Measurements from ENCODE around the gene NABP2.
"Not testable (repeated sequence)": the region's sequence is repeated elsewhere in the genome, so short reads cannot be mapped to it uniquely, and the experiment has no call there.

The NABP2 gene

DNA sequence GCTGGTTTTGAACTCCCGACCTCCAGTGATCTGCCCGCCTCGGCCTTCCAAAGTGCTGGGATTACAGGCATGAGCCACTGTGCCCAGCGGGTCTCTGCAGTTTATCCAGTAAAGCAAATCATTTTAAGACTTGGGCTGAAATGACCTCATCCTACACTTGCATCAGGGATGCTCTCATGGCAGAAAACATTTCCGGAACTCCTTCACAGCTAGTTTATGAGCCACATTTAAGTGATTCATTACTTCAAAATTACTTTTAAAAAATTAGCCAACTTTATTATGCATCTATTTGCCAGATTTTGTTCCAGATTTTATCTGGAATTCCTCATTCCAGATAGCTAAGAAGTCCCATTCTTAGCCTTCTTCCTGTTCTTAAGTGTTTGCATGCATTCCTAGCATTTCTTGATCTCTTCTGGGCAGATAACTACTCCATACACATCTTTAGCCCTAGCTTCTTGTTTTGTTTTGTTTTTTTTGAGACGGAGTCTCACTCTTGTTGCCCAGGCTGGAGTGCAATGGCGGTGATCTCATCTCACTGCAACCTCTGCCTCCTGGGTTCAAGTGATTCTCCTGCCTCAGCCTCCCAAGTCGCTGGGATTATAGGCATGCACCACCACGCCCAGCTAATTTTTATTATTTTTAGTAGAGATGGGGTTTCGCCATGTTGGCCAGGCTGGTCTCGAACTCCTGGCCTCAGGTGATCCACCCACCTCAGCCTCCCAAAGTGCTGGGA lies 27.2 kb upstream of the NABP2 start:
- peak overlapping the region; percentile 15 for H3K56ac ChIP-seq (ENCODE audit: low read length)
- not testable (repeated sequence) for H4K8ac ChIP-seq (ENCODE audit: low read depth, low read length); H3K4me3 ChIP-seq (ENCODE audit: low read length); H2BK15ac ChIP-seq (replicated peaks; ENCODE audit: low read depth); H3K79me1 ChIP-seq (ENCODE audit: low read length); H4K5ac ChIP-seq (ENCODE audit: low read length); H3K23ac ChIP-seq (ENCODE audit: low read length); H2BK5ac ChIP-seq (ENCODE audit: low read length); H3K4me2 ChIP-seq (ENCODE audit: low read length); H3K4ac ChIP-seq (ENCODE audit: low read depth, low read length); H3K27ac ChIP-seq (ENCODE audit: low read depth, low read length); H3K18ac ChIP-seq (ENCODE audit: low read length); H3K36me3 ChIP-seq (ENCODE audit: control insufficient read depth, insufficient read depth, low read length); H2AK5ac ChIP-seq (ENCODE audit: low read length); H2BK120ac ChIP-seq (ENCODE audit: low read depth, low read length); H3K9ac ChIP-seq (ENCODE audit: low read length); H3K4me1 ChIP-seq (ENCODE audit: control insufficient read depth, low read depth, low read length); H3K79me2 ChIP-seq (ENCODE audit: control insufficient read depth, insufficient read depth, low read length); H3K27me3 ChIP-seq (ENCODE audit: insufficient read depth, low read length, poor library complexity)
- DNase-seq = peak; percentile 88
- WGBS (ENCODE audit: extremely low coverage, insufficient coverage, low lambda C conversion rate) = no CpG with 5 or more reads among the region's 11 CpGs

DNA sequence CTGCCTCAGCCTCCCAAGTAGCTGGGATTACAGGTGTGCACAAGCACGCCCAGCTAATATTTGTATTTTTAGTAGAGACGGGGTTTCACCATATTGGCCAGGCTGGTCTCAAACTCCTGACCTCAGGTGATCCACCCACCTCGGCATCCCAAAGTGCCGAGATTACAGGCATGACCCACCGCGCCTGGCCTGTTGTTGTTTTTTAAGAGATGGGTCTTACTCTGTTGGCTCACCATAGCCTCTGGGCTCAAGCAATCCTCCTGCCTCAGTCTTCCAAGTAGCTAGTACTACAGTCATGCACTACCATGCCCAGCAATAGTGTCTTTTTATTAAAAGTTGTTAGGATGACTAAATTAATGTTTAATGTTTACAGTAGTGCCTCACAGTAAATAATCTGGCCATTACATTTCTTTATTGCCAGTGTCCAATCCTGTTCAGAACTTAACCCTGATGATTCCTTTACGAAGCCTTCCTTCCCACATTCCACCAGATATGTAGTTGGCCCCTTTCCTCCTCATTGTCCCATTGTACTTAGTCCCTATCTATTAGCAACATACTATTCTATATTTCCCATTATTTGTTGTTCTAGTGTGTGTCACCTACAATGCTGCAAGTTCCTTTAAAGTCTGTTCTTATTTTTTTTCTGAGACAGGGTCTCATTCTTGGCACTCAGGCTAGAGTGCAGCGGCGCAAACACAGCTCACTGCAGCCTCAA lies 26.1 kb upstream of the NABP2 start:
- no peak overlapping the region for H3K4ac ChIP-seq (ENCODE audit: low read depth, low read length)
- no peaks in the 10 kb centered on the region for H3K36me3 ChIP-seq (ENCODE audit: control insufficient read depth, insufficient read depth, low read length)
- H2BK15ac ChIP-seq (replicated peaks; ENCODE audit: low read depth) = no peak overlapping the region
- no peaks in the 10 kb centered on the region for H3K4me1 ChIP-seq (ENCODE audit: control insufficient read depth, low read depth, low read length)
- H3K9ac ChIP-seq (ENCODE audit: low read length) = no peak overlapping the region
- H2AK5ac ChIP-seq (ENCODE audit: low read length) = no peak overlapping the region
- WGBS (ENCODE audit: extremely low coverage, insufficient coverage, low lambda C conversion rate) = no CpG with 5 or more reads among the region's 9 CpGs
- no peak overlapping the region for H3K23ac ChIP-seq (ENCODE audit: low read length)
- H3K27ac ChIP-seq (ENCODE audit: low read depth, low read length) = no peak overlapping the region
- H3K4me2 ChIP-seq (ENCODE audit: low read length) = no peak overlapping the region
- H3K4me3 ChIP-seq (ENCODE audit: low read length) = no peak overlapping the region
- H2BK120ac ChIP-seq (ENCODE audit: low read depth, low read length) = no peak overlapping the region
- no peak overlapping the region for H4K5ac ChIP-seq (ENCODE audit: low read length)
- no peak overlapping the region for H3K18ac ChIP-seq (ENCODE audit: low read length)
- DNase-seq = no peak
- peak overlapping the region; percentile 22 for H3K56ac ChIP-seq (ENCODE audit: low read length)
- no peak overlapping the region for H4K8ac ChIP-seq (ENCODE audit: low read depth, low read length)
- no peaks in the 10 kb centered on the region for H3K79me1 ChIP-seq (ENCODE audit: low read length)
- no peak overlapping the region for H2BK5ac ChIP-seq (ENCODE audit: low read length)
- no peaks in the 10 kb centered on the region for H3K79me2 ChIP-seq (ENCODE audit: control insufficient read depth, insufficient read depth, low read length)
- H3K27me3 ChIP-seq (ENCODE audit: insufficient read depth, low read length, poor library complexity) = no peaks in the 10 kb centered on the region

DNA sequence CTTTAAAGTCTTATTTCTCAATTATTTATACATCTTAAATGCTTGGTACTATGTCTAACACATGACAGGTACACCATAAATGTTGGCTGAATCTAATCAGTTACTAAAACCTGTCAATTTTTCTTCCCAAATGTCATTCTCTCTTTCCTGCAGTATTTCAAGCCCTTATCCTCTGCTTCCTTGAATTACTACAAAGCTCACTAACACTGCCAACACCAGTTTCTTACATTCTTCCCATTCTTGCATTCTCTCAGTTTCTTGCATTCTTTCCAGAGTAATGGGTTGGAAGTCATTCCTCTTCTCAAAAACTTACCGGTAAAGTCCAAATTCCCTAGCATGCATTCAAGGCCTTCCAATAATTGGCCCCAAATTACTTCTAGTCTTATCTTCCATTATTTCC lies 25.3 kb upstream of the NABP2 start:
- no peak overlapping the region for H4K8ac ChIP-seq (ENCODE audit: low read depth, low read length)
- H3K36me3 ChIP-seq (ENCODE audit: control insufficient read depth, insufficient read depth, low read length) = no peaks in the 10 kb centered on the region
- no peaks in the 10 kb centered on the region for H3K27me3 ChIP-seq (ENCODE audit: insufficient read depth, low read length, poor library complexity)
- H3K4ac ChIP-seq (ENCODE audit: low read depth, low read length) = no peak overlapping the region
- no peak overlapping the region for H3K9ac ChIP-seq (ENCODE audit: low read length)
- H2BK5ac ChIP-seq (ENCODE audit: low read length) = no peak overlapping the region
- H3K4me3 ChIP-seq (ENCODE audit: low read length) = no peak overlapping the region
- H2BK15ac ChIP-seq (replicated peaks; ENCODE audit: low read depth) = no peak overlapping the region
- no peak overlapping the region for H3K18ac ChIP-seq (ENCODE audit: low read length)
- H3K79me2 ChIP-seq (ENCODE audit: control insufficient read depth, insufficient read depth, low read length) = no peaks in the 10 kb centered on the region
- peak; percentile 89 for DNase-seq
- H2AK5ac ChIP-seq (ENCODE audit: low read length) = no peak overlapping the region
- H3K27ac ChIP-seq (ENCODE audit: low read depth, low read length) = no peak overlapping the region
- no peak overlapping the region for H3K4me2 ChIP-seq (ENCODE audit: low read length)
- H3K23ac ChIP-seq (ENCODE audit: low read length) = no peak overlapping the region
- H3K4me1 ChIP-seq (ENCODE audit: control insufficient read depth, low read depth, low read length) = no peaks in the 10 kb centered on the region
- H3K56ac ChIP-seq (ENCODE audit: low read length) = no peak overlapping the region
- H4K5ac ChIP-seq (ENCODE audit: low read length) = no peak overlapping the region
- H2BK120ac ChIP-seq (ENCODE audit: low read depth, low read length) = no peak overlapping the region
- H3K79me1 ChIP-seq (ENCODE audit: low read length) = no peaks in the 10 kb centered on the region
- WGBS (ENCODE audit: extremely low coverage, insufficient coverage, low lambda C conversion rate) = no CpG with 5 or more reads among the region's 1 CpG

DNA sequence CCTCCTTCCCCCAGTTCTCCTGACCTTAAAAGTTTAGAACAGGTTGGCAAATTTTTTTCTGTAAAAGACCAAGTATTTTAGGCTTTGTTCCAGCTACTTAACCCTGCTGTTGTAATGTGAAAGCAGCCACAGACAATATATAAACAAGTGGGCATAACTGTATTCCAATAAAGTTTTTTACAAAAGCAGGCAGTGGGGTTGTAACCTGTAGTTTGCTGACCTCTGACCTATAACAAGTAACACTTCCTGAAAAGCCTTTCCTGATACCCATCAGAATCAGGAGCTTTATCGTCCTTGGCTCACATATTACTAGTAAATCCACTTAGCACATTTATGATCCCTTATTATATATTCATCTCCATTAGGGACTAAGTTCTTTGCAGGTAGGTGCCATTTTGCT lies 21.8 kb upstream of the NABP2 start:
- H3K27me3 ChIP-seq (ENCODE audit: insufficient read depth, low read length, poor library complexity) = no peaks in the 10 kb centered on the region
- H3K4me1 ChIP-seq (ENCODE audit: control insufficient read depth, low read depth, low read length) = no peaks in the 10 kb centered on the region
- H4K5ac ChIP-seq (ENCODE audit: low read length) = no peak overlapping the region
- no peak overlapping the region for H3K27ac ChIP-seq (ENCODE audit: low read depth, low read length)
- no peak overlapping the region for H3K4me2 ChIP-seq (ENCODE audit: low read length)
- H3K36me3 ChIP-seq (ENCODE audit: control insufficient read depth, insufficient read depth, low read length) = peaks cover 11% of the 10 kb centered on the region
- H3K79me2 ChIP-seq (ENCODE audit: control insufficient read depth, insufficient read depth, low read length) = no peaks in the 10 kb centered on the region
- no peak overlapping the region for H2BK5ac ChIP-seq (ENCODE audit: low read length)
- H3K4me3 ChIP-seq (ENCODE audit: low read length) = no peak overlapping the region
- no peak overlapping the region for H3K56ac ChIP-seq (ENCODE audit: low read length)
- H3K23ac ChIP-seq (ENCODE audit: low read length) = no peak overlapping the region
- H3K79me1 ChIP-seq (ENCODE audit: low read length) = no peaks in the 10 kb centered on the region
- no peak overlapping the region for H2BK15ac ChIP-seq (replicated peaks; ENCODE audit: low read depth)
- DNase-seq = no peak
- H3K18ac ChIP-seq (ENCODE audit: low read length) = no peak overlapping the region
- no peak overlapping the region for H3K9ac ChIP-seq (ENCODE audit: low read length)
- H2AK5ac ChIP-seq (ENCODE audit: low read length) = no peak overlapping the region
- no peak overlapping the region for H4K8ac ChIP-seq (ENCODE audit: low read depth, low read length)
- WGBS (ENCODE audit: extremely low coverage, insufficient coverage, low lambda C conversion rate) = no CpG with 5 or more reads among the region's 1 CpG
- no peak overlapping the region for H3K4ac ChIP-seq (ENCODE audit: low read depth, low read length)
- H2BK120ac ChIP-seq (ENCODE audit: low read depth, low read length) = no peak overlapping the region

DNA sequence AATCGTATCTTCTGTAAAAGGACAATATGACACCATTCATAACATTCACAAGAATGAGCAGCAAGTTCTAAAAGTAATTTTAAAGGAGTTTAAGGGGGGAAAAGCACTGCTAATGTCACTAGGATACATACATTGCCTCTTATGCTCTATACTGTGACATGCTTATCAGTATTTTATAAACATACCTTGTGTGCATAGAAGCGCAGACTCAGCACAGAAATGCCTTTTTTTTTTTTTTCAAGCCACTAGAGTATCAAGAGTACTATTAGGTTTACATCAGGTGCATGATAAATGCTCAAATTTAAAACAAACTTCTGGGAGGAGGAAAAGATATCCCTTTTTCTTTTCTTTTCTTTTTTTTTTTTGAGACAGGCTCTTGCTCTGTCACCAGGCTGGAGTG lies 21.3 kb upstream of the NABP2 start:
- Histone ChIP-seq H3K27ac (ENCODE audit: low read depth, low read length) (no peak overlapping the region), H4K5ac (ENCODE audit: low read length) (no peak overlapping the region), H2BK5ac (ENCODE audit: low read length) (no peak overlapping the region), H3K56ac (ENCODE audit: low read length) (no peak overlapping the region), H2BK15ac (replicated peaks; ENCODE audit: low read depth) (no peak overlapping the region), H3K79me1 (ENCODE audit: low read length) (no peaks in the 10 kb centered on the region), H3K9ac (ENCODE audit: low read length) (no peak overlapping the region), H3K4me1 (ENCODE audit: control insufficient read depth, low read depth, low read length) (no peaks in the 10 kb centered on the region), H2AK5ac (ENCODE audit: low read length) (no peak overlapping the region), H3K27me3 (ENCODE audit: insufficient read depth, low read length, poor library complexity) (no peaks in the 10 kb centered on the region), H3K23ac (ENCODE audit: low read length) (no peak overlapping the region), H3K4me2 (ENCODE audit: low read length) (no peak overlapping the region), H3K18ac (ENCODE audit: low read length) (no peak overlapping the region), H3K4me3 (ENCODE audit: low read length) (no peak overlapping the region), H3K4ac (ENCODE audit: low read depth, low read length) (no peak overlapping the region), H3K36me3 (ENCODE audit: control insufficient read depth, insufficient read depth, low read length) (peaks cover 13% of the 10 kb centered on the region), H2BK120ac (ENCODE audit: low read depth, low read length) (no peak overlapping the region), H4K8ac (ENCODE audit: low read depth, low read length) (no peak overlapping the region), H3K79me2 (ENCODE audit: control insufficient read depth, insufficient read depth, low read length) (no peaks in the 10 kb centered on the region)
- DNase-seq = no peak
- WGBS (ENCODE audit: extremely low coverage, insufficient coverage, low lambda C conversion rate) = no CpG with 5 or more reads among the region's 2 CpGs

DNA sequence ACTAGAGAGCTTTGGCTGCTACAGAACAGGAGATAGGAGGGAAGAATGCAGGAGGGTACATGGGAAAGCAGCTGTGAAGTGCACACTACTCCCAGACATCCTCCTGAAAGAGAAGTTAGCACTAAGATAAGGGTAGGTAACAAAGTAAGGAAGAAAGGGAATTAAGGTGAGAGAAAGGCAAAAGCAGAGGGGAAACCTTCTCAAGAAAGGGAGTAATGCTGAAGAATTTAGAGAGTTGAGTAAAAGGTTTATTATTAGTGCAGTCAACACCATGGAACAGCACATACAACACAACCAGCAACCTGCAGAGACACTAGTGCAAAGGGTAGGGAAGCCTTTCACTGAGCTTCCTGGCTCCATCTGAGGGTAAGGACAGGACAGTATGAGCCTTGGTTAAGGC lies 19.9 kb upstream of the NABP2 start:
- Histone ChIP-seq H3K79me1 (ENCODE audit: low read length) (no peaks in the 10 kb centered on the region), H3K4me1 (ENCODE audit: control insufficient read depth, low read depth, low read length) (no peaks in the 10 kb centered on the region), H2BK5ac (ENCODE audit: low read length) (no peak overlapping the region), H2BK120ac (ENCODE audit: low read depth, low read length) (no peak overlapping the region), H3K4me2 (ENCODE audit: low read length) (no peak overlapping the region), H3K36me3 (ENCODE audit: control insufficient read depth, insufficient read depth, low read length) (peaks cover 16% of the 10 kb centered on the region), H3K4me3 (ENCODE audit: low read length) (no peak overlapping the region), H4K5ac (ENCODE audit: low read length) (no peak overlapping the region), H3K9ac (ENCODE audit: low read length) (no peak overlapping the region), H3K79me2 (ENCODE audit: control insufficient read depth, insufficient read depth, low read length) (no peaks in the 10 kb centered on the region), H3K27me3 (ENCODE audit: insufficient read depth, low read length, poor library complexity) (no peaks in the 10 kb centered on the region), H3K27ac (ENCODE audit: low read depth, low read length) (no peak overlapping the region), H4K8ac (ENCODE audit: low read depth, low read length) (no peak overlapping the region), H3K4ac (ENCODE audit: low read depth, low read length) (no peak overlapping the region), H3K23ac (ENCODE audit: low read length) (no peak overlapping the region), H3K56ac (ENCODE audit: low read length) (no peak overlapping the region), H3K18ac (ENCODE audit: low read length) (no peak overlapping the region), H2BK15ac (replicated peaks; ENCODE audit: low read depth) (no peak overlapping the region), H2AK5ac (ENCODE audit: low read length) (no peak overlapping the region)
- no peak for DNase-seq

Measured in mesendoderm (in vitro differentiated cells).